Activated CD8-positive, alpha-beta memory T cell treated with anti-CD3 and anti-CD28 coated beads for 1 hour (primary cell): ENCODE measurements around the gene LECT2.

Experiments
- DNase-seq, 2 donors: peaks; one replicate each; pipeline ENCODE4 v3.0.0-alpha.2; 2020; ENCODE audit warnings: low read depth in 1 of 2; ENCODE audit errors: extremely low read depth in 1 of 2

Gene LECT2

GRCh38 chr5:135941711-135942110 is 13.1 kb downstream of the LECT2 start:
- DNase-seq, result no peak

GRCh38 chr5:135937245-135937911 is 17.4 kb downstream of the LECT2 start:
- DNase-seq, result no peak

- no peak for DNase-seq
Observed at GRCh38 chr5:135934939-135935338, 19.8 kb downstream of the LECT2 start.

- DNase-seq, result no peak
Observed at GRCh38 chr5:135930949-135931295, 23.9 kb downstream of the LECT2 start.

GRCh38 chr5:135930029-135930948 is 24.5 kb downstream of the LECT2 start:
- no peak for DNase-seq

GRCh38 chr5:135921388-135921787 is 33.4 kb downstream of the LECT2 start:
- DNase-seq, result no peak

- no peak for DNase-seq
Observed at GRCh38 chr5:135920199-135920598, 34.6 kb downstream of the LECT2 start.

- DNase-seq, result no peak
Observed at GRCh38 chr5:135916638-135917263, 38.0 kb downstream of the LECT2 start.

GRCh38 chr5:135915466-135916001 is 39.2 kb downstream of the LECT2 start:
- DNase-seq, result no peak

- no peak for DNase-seq
Observed at GRCh38 chr5:135913713-135914626, 40.8 kb downstream of the LECT2 start.

GRCh38 chr5:135905144-135905543 is 49.6 kb downstream of the LECT2 start:
- DNase-seq, result no peak

GRCh38 chr5:135901633-135902032 is 53.1 kb downstream of the LECT2 start:
- no peak for DNase-seq

GRCh38 chr5:135900276-135900675 is 54.5 kb downstream of the LECT2 start:
- DNase-seq, result no peak

- no peak for DNase-seq
Observed at GRCh38 chr5:135898651-135899050, 56.1 kb downstream of the LECT2 start.
